CD4-positive, alpha-beta T cell (primary cell): ENCODE measurements around the gene CPTP. TPM values are rescaled to one million over a fixed set of nuclear protein-coding genes. Genes with fewer than 3 reads are reported as not detected.

Source experiments
- ATAC-seq: fragments of 200-7000 bp; cut with Tn5 transposase; one replicate; pipeline ENCODE4 v1.10.0; 2022; ENCODE audit warnings: mild to moderate bottlenecking; ENCODE audit not compliant: poor library complexity
- CTCF ChIA-PET: fragments of 350-600 bp; sonication (Branson Sonifier 250); formaldehyde crosslinking; loops from one replicate; lab custom pipeline; 2021; ENCODE audit warnings: antibody characterized with exemption, inconsistent platforms; lab: Charles Lee
- POLR2A ChIA-PET: fragments of 350-600 bp; sonication (Branson Sonifier 250); formaldehyde crosslinking; loops from one replicate; lab custom pipeline; 2021; ENCODE audit warnings: antibody characterized with exemption, inconsistent platforms; lab: Charles Lee
- DNase-seq, 14 experiments: peaks; one replicate each; pipeline ENCODE4 v3.0.0-alpha.2; 2013 to 2020; ENCODE audit warnings: mixed read lengths in 2 of 14
- H3K27ac ChIP-seq, 2 donors: one replicate each; pipeline versions ENCODE4 v1.5.1 to v1.7.0; 2013; ENCODE audit warnings: low read length in 2 of 2, low read depth in 1 of 2, mild to moderate bottlenecking in 1 of 2
- H3K27me3 ChIP-seq, 2 experiments: 1 replicate in 1 of 2; 2 replicates in 1 of 2; pipeline versions ENCODE4 v1.6.1 to v1.7.0; 2013; ENCODE audit warnings: low read length in 2 of 2, control low read depth in 1 of 2, mild to moderate bottlenecking in 1 of 2, moderate library complexity in 1 of 2; ENCODE audit not compliant: insufficient read depth in 2 of 2, control insufficient read depth in 1 of 2
- H3K36me3 ChIP-seq: one replicate; pipeline ENCODE4 v1.6.1; 2013; ENCODE audit warnings: low read length, control low read depth; ENCODE audit not compliant: insufficient read depth
- H3K4me1 ChIP-seq: one replicate; pipeline ENCODE4 v1.6.1; 2013; ENCODE audit warnings: low read length, control low read depth; ENCODE audit not compliant: insufficient read depth
- H3K4me3 ChIP-seq: one replicate; pipeline ENCODE4 v1.5.1; 2013; ENCODE audit warnings: mild to moderate bottlenecking, low read length, moderate library complexity
- H3K9me3 ChIP-seq, 2 experiments: 1 replicate in 1 of 2; 2 replicates in 1 of 2; pipeline versions ENCODE4 v1.6.1 to v1.7.0; 2013; ENCODE audit warnings: low read length in 2 of 2, mild to moderate bottlenecking in 2 of 2, control low read depth in 1 of 2, moderate library complexity in 1 of 2; ENCODE audit not compliant: control insufficient read depth in 1 of 2, insufficient read depth in 1 of 2
- H3K27ac Mint-ChIP-seq: one replicate; pipeline ENCODE4 v1.8.0; 2020; ENCODE audit warnings: mixed read lengths
- H3K27me3 Mint-ChIP-seq: one replicate; pipeline ENCODE4 v1.8.0; 2021; ENCODE audit warnings: mixed read lengths
- H3K36me3 Mint-ChIP-seq: one replicate; pipeline ENCODE4 v1.8.0; 2021; ENCODE audit warnings: low read depth, mixed read lengths
- H3K4me1 Mint-ChIP-seq: one replicate; pipeline ENCODE4 v1.8.0; 2021; ENCODE audit warnings: low read depth, mixed read lengths
- H3K4me3 Mint-ChIP-seq: one replicate; pipeline ENCODE4 v1.8.0; 2020; ENCODE audit warnings: mild to moderate bottlenecking, mixed read lengths
- H3K9me3 Mint-ChIP-seq: one replicate; pipeline ENCODE4 v1.8.0; 2020; ENCODE audit warnings: mixed read lengths
- intact Hi-C, 2 experiments: fragments of 100-400 bp; cut with DNase I in 1 of 2; cut with micrococcal nuclease in 1 of 2; formaldehyde crosslinking; loops; one replicate each; pipeline versions ENCODE4 v1.15.1 to v1.9.0; 2023 to 2025; cut with DNase I, micrococcal nuclease
- total RNA-seq, 174 experiments: library from RNA in 2 of 174; stranded (reverse) in 2 of 174; gene quantifications; one replicate each; pipeline ENCODE4 v1.2.3 and lab custom pipeline; 2021 to 2026
- TF ChIP-seq, protein P1 (sequence below): fragments of 200-600 bp; IDR thresholded peaks from one replicate; pipeline ENCODE4 v1.8.0; 2022; ENCODE audit warnings: antibody characterized with exemption, mild to moderate bottlenecking

CPTP gene
- total RNA-seq, 2 experiments from 2014 or later, result 11.6 to 12.9 TPM

DNA sequence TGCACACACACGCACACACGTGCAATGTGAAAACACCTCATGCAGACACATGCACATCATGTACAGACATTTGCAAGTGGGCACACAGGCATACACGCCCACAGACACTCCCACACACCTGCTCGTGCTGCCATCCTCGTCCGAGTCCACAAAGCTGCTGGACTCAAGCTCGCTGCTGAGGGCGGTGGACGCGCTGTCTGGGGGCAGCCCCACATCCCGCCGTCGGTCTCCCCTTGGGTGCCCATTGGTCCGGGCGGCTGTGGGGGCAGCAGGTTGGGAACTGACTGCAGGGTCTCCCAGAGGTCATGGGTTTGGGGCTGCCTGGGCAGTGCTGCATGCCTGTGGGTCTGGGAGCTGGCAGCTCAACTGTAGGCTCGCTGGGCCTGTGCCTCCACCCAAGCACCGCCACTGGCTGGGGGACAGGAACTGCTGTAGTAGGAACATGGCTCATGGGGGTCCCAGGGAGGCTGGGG is 17.0 kb downstream of the CPTP start:
- DNase-seq (no peak), ATAC-seq (no peak)
- CTCF ChIA-PET, result no interaction called here
- TF ChIP-seq, protein P1, sequence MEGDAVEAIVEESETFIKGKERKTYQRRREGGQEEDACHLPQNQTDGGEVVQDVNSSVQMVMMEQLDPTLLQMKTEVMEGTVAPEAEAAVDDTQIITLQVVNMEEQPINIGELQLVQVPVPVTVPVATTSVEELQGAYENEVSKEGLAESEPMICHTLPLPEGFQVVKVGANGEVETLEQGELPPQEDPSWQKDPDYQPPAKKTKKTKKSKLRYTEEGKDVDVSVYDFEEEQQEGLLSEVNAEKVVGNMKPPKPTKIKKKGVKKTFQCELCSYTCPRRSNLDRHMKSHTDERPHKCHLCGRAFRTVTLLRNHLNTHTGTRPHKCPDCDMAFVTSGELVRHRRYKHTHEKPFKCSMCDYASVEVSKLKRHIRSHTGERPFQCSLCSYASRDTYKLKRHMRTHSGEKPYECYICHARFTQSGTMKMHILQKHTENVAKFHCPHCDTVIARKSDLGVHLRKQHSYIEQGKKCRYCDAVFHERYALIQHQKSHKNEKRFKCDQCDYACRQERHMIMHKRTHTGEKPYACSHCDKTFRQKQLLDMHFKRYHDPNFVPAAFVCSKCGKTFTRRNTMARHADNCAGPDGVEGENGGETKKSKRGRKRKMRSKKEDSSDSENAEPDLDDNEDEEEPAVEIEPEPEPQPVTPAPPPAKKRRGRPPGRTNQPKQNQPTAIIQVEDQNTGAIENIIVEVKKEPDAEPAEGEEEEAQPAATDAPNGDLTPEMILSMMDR, result no peak
- H3K27me3 Mint-ChIP-seq, result no peaks in the 10 kb centered on the region
- Histone ChIP-seq H3K4me3 (no peak overlapping the region), H3K4me1 (peaks cover 13% of the 10 kb centered on the region), H3K36me3 (peaks cover 15% of the 10 kb centered on the region), H3K27me3 (no peaks in the 10 kb centered on the region), H3K27ac (no peak overlapping the region), H3K9me3 (no peaks in the 10 kb centered on the region)
- no peak overlapping the region for H3K27ac Mint-ChIP-seq
- H3K36me3 Mint-ChIP-seq, result peaks cover 7% of the 10 kb centered on the region
- no peak overlapping the region for H3K4me3 Mint-ChIP-seq
- intact Hi-C loops, result no loop called here
- H3K4me1 Mint-ChIP-seq, result peaks cover under 1% of the 10 kb centered on the region
- no peaks in the 10 kb centered on the region for H3K9me3 Mint-ChIP-seq
- POLR2A ChIA-PET, result no interaction called here

DNA sequence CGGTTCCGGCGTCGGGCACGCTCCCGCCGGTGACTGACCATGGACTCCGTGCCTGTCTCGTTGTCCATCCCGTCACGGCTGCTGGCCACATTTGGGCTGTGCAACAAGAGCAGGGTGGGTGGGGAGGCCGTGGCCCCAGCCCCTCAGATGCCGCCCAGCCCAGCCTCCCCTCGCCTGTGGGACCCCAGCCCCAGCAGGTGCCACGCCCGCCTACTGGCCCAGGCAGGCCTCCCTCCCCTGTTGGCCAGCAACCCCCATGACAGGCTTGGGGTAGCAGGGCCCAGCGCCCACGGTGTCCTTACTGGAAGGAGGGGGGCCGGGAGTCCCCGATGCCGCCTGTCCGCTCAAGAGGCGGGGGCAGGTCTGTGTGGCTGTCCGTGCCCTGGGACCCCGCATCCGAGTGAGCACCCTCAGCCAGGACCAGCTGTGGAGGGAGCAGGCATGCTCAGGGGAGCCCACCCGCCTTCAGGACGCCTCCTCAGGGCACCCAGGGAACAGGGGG is 17.5 kb downstream of the CPTP start:
- TF ChIP-seq, protein P1, result no peak
- Mint-ChIP-seq H3K9me3 (no peaks in the 10 kb centered on the region), H3K36me3 (peaks cover 7% of the 10 kb centered on the region), H3K4me3 (no peak overlapping the region), H3K27ac (no peak overlapping the region), H3K27me3 (no peaks in the 10 kb centered on the region), H3K4me1 (peaks cover 6% of the 10 kb centered on the region)
- ChIA-PET POLR2A (no interaction called here), CTCF (no interaction called here)
- no peak for ATAC-seq
- H3K27me3 ChIP-seq, result no peaks in the 10 kb centered on the region
- no peak overlapping the region for H3K4me3 ChIP-seq
- peaks cover 15% of the 10 kb centered on the region for H3K36me3 ChIP-seq
- no peaks in the 10 kb centered on the region for H3K9me3 ChIP-seq
- intact Hi-C loops, result no loop called here
- H3K27ac ChIP-seq, result no peak overlapping the region
- H3K4me1 ChIP-seq, result peaks cover 18% of the 10 kb centered on the region
- DNase-seq, result no peak

- Histone ChIP-seq H3K4me3 (no peak overlapping the region), H3K27ac (no peak overlapping the region), H3K9me3 (no peaks in the 10 kb centered on the region), H3K36me3 (peaks cover 15% of the 10 kb centered on the region), H3K27me3 (no peaks in the 10 kb centered on the region), H3K4me1 (peaks cover 24% of the 10 kb centered on the region)
- TF ChIP-seq, protein P1, result no peak
- Mint-ChIP-seq H3K27me3 (no peaks in the 10 kb centered on the region), H3K9me3 (no peaks in the 10 kb centered on the region), H3K27ac (no peak overlapping the region), H3K4me3 (no peak overlapping the region), H3K36me3 (peaks cover 7% of the 10 kb centered on the region), H3K4me1 (peaks cover 11% of the 10 kb centered on the region)
- no peak for DNase-seq
- POLR2A ChIA-PET, result no interaction called here
- no peak for ATAC-seq
- intact Hi-C loops, result no loop called here
- CTCF ChIA-PET, result interaction anchor here (1.2 kb wide), 1 partner anchor 29 kb away, joined by 3 read pairs; no protein-coding TSS in a partner anchor
These were observed 18.0 kb downstream of the CPTP start for GRCh38 chr1:1342584-1343115.
